Measurements from ENCODE around the gene SRPK2.

DNA sequence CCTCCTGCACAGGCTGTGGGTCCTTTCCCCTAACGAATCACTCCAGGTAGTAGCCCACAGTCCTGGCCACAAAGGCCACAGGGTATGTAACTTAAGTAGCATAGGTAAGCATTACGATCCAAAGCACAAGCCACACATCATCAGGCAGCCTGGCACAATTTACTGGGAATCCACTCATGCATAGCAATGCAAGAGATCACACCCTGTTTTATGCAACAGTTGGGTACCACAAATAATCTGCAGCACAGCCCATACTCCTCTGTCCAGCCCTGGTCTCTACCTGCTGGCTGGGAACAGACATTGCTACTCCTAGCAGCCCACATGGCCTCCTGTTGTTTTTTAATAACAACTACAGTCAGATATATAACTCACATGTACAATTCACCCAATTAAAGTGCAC, 34.3 kb downstream of the SRPK2 start:
- TF ChIP-seq PAX5 (IDR thresholded peaks at IDR 0.05; ENCODE audit: insufficient read depth, low read length, severe bottlenecking) (no peak), SPI1 (IDR thresholded peaks at IDR 0.05; ENCODE audit: low read depth, low read length) (no peak), POLR2A (IDR thresholded peaks at IDR 0.05; ENCODE audit: low read depth, low read length) (no peak)
